ENCODE data around the gene CSNK1E.

The CSNK1E gene

DNA sequence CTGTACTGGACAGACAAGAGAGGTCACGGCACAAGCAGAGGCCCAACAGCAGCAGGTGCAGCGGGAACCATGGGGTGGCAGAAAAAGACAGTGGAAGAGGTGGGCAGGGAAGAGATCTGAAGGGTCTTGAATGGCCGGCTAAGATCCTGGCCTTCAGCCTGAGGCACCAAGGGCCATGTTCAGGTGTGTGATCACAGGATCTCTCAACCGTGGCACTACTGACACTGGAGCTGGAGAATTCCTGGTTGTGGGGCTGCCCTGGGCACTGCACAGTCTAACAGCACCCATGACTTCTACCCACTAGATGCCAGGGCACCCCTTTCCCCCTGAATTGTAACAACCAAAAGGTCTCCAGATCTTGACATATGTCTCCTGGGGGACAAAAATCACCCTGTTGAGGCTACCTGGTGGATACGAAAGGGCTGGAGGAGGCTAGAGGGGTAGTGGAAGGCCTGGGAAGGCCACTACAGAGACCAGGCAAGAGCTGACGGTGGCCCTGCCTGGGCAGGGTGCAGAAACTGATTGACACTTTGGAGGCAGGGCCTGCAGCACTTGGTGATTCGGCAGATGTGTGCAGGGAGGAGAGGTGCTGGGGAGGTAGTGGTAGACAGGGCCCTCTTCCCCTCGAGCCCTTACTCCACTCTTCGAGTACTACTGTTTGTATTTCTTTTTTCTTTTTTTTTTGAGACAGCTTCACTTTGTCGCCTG, 8.3 kb downstream of the CSNK1E start:
- in situ Hi-C loops (cut with HindIII; ENCODE audit: low sequenced_read_pairs) = no loop called here

DNA sequence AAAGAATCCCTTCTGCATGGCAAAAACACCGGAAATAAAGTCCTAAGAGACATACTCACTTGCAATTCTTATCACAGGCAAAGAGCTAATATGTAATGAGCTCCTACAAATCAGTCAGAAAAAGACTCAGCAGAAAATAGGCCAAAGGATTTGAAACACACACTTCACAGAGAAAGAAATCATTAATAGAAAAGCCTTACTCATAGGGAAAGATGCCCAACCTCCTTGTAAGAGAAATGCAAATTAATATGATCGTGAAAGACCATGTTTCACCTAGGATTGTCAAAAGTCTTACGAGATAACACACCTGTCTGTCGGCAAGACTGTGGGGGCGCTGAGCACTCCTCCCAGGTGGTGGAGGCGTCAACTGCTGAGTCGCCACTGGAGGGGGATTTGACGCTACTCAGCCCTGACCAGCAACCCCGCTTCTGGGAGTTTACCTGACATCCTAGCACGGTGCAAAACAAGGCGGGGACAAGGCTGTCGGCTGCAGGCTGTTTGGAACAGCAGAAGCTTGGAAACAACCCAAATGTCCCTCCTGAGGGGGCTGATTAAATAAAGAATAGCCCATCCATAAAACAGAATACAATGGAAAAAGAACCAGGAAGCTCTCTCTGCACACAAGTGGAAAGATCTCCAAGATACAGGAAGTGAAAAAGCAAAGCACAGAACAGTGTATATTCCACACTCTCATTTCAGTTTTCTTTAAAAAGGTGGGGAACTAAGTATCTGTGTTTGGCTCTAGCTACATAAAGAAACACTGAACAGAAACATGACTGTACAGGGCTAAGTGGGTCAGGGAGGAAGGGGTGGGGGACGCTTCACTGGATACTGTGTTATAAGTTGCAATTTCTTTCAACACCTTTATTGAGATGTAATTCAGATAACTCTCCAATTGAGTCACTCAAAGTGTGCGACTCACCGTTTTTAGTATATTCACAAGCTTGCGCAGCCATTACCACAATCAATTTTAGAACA, 11.5 kb downstream of the CSNK1E start:
- in situ Hi-C loops (cut with HindIII; ENCODE audit: low sequenced_read_pairs) = no loop called here

DNA sequence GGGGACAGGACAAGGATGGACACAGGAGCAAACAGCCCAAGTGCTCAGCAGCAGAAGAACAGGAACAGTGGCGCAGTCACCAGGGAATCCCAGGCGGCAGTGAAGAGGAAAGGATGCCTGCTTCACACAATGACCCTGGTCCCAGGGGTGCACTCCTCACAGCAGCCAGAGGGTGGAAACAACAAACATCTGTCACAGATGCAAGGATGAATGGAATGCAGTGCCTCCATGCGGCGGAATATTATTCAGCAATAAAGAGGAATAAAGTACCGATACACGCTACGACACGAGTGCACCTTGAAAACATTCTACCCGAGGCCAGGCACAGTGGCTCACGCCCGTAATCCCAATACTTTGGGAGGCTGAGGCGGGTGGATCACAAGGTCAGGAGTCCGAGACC, 12.7 kb downstream of the CSNK1E start:
- in situ Hi-C loops (cut with HindIII; ENCODE audit: low sequenced_read_pairs) = no loop called here

DNA sequence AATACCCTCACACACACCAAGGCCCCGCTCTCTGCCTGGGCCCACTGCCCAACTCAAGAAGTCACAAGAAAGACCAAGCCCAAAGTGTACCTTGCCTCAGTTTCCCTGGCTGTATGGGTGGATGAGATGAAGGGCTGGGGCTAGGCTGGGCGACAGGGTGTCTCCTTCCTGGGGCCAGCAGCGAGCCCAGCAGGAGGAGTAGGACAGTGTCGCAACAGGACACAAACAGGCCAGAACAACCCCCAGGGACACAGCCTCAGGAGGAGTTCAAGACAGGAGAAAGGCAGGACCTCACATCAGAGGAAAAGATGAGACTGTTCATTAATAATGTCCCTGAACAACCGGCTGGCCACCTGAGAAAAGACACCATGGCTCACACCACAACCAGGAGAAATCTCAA, 13.3 kb downstream of the CSNK1E start:
- in situ Hi-C loops (cut with HindIII; ENCODE audit: low sequenced_read_pairs) = no loop called here

DNA sequence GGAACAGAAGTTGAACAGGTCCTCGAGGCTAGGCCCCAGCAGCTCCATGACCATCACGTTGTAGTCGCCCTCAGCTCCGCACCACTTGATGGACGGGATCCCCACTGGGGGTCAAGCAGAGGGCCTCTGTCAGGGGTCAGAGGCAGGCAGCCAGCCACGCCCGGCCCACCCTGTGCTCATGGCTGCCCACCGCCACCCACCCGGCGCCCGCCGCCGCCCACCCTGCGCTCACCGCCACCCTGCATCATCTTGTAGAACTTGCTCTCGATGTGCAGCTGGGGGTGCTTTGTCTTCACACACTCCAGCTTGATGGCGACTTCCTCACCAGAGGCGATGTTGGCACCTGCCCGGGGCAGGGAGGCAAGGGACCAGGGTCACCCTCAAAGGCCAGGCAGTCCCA, 14.3 kb downstream of the CSNK1E start:
- in situ Hi-C loops (cut with HindIII; ENCODE audit: low sequenced_read_pairs) = no loop called here

DNA sequence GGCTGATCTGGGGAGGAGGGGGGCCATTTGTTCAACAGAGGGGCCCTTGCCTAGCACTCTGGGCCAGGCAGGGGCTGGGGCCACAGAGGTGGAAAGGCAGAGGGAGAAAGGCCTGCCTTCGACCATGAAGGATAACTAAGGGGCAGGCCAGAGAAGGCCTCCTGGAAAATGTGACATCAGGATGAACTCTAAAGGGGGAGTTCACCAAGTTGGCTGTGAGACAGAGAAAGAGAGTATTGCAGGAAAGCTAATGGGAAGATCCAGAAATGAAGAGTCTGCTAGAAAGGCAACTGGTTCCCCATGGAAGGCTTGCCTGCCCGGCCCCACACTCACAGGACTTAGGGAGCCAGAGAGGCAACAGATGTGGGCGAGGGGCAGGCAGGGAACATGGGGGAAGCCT, 16.3 kb downstream of the CSNK1E start:
- in situ Hi-C loops (cut with HindIII; ENCODE audit: low sequenced_read_pairs) = no loop called here

DNA sequence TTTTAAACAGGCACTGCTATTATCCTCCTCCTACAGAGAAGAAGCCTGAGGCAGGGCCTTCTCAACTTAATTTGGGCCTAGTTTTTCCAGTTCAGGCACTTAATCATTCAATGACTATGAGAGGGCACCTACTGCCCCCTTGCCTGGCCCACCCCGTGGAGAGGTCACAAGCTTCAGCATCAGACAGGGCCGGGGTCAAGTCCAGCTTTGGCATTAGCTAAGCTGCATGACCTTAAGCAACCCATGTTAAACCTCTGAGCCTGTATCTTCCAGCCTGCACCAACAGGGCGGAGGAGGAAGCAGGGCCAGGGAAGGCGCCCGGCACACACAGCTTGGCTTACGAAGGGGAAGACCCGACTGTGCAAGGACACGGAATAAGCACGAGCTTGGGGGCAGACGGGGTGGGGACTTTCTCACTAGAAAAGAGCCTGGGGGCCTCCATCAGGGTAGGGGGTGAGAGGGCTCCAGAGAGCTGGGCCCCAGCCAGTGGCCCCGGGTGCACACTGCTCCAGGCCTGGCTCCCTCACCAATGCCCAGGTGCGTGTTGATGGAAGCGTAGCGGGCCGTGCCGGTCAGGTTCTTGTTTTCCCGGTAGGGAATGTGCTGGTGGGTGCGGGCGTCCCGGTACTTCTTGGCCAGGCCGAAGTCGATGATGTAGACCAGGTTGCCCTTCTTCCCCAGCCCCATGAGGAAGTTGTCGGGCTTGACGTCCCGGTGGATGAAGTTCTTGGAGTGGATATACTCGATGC, 16.9 kb downstream of the CSNK1E start:
- in situ Hi-C loops (cut with HindIII; ENCODE audit: low sequenced_read_pairs) = no loop called here

DNA sequence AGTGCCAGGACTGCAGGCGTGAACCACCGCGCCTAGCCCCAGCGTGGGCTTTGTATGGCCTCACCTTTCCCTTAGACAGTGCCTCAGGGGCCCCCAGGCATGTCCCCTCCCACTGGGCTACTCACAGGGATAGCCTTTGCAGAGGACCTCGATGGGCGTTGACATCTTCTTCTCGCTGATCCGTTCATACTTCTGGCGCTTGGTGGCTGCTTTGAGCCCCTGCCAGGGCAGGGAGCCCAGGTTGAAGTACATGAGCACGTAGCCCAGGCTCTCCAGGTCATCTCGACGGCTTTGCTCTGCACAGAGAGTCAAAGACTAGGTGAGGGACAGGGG, 17.5 kb downstream of the CSNK1E start:
- in situ Hi-C loops (cut with HindIII; ENCODE audit: low sequenced_read_pairs) = no loop called here

DNA sequence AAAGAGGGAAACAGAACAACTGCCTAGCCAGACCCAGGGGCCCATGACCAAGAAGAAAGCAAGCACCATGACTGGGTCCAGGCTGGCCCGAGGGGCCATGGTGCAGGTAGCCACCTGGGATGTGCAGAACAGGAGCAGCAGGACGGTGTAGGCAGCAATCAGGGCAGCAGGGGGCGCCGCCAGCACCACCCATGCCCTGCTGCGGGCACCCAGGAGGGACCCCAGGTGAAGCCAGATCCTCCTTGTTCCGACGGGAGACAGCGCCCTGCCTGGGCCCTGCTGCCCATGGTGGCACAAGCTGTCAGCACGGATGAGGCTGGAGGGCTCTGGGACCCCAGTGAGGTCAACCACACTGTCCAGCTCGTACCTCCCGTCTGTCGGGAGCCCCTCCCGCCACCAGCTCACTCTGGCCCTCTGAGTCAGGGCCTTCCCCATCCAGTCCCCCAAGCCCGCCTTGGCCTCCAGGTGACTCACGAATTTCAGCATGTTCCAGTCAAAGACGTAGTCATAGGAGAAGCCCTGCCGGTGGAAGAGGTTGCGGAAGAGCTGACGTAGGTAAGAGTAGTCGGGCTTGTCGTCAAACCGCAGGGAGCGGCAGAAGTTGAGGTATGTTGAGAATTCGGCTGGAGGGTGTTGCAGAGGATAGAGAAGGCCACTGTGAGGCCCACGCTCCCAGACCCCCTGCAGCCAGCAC, 18.8 kb downstream of the CSNK1E start:
- in situ Hi-C loops (cut with HindIII; ENCODE audit: low sequenced_read_pairs) = no loop called here

DNA sequence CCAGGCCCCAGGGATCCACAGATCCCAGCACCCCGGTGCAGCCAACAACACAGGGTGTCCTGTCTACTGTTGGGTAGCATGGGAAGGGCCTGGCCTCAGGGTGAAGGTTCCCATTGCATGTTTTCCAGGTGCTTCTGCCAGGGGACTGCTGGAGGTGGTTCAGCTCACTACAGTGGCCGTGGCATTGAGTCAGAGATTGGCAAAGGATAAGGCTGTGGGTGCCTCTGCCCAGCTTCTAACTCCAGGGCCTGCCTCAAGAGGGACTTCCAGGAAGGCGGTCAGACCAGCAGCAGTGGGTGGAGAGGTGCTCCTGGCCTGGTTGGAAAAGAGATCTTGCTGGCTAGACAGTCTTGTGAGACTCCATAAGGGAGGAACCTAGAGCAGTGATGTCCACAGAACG, 20.9 kb downstream of the CSNK1E start:
- in situ Hi-C loops (cut with HindIII; ENCODE audit: low sequenced_read_pairs) = no loop called here

DNA sequence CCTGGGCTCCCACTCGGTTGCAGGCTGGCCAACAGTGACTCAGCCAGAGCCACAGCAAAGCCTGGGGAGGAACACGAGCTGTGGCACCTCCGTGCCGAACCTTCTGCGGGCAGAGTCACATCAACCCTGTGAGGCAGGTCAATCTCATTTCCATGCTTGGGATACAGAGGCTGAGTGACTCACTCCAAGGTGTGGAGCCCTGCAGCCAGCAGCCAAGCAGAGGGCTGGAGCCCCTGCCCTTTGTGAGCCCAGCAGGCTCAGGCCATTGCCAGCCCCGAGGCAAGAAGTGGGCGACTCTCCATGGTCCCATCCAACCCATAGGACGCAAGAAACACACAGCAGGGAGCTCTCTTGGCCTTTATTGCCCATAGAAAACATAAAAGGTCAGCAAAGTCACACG, 21.4 kb downstream of the CSNK1E start:
- in situ Hi-C loops (cut with HindIII; ENCODE audit: low sequenced_read_pairs) = no loop called here

DNA sequence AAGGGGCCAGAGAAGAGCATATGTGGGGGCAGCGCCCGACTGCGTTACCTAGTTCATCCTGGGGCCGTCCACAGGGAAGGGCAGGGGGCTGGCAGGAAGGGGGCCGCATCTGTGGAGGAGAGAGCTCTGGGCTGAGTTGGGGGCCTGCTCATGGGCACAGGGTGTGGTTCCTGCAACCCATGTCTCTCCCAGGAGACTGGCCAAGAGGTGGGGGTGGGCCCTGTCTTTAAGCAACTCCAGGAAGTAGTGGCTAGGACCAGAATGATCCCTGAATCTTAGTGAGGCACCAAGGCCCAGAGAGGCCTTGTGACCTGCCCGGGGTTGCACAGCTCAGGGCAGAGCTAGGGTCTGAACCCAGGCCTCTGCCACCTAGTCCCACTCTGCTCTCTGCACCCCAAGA, 21.9 kb downstream of the CSNK1E start:
- in situ Hi-C loops (cut with HindIII; ENCODE audit: low sequenced_read_pairs) = no loop called here

DNA sequence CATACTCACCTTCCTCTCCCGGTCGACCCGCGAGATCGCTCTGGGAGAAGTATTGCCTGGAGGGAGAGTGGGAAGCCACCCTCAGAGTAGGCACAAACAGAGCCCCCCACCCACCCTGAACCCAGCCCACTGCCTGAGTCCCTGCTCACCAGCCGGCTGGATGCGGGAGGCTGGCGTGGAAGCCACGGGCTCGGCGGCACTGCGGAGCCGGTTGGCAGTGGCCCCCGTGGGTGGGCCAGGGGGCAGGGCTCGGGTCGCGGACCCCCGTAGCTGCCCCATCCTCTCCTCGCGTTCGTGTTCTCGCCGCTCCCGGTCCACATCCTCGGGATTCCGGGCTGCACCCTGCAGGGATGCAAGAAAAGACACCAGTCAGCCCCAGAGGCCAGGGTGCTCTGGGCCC, 23.0 kb downstream of the CSNK1E start:
- in situ Hi-C loops (cut with HindIII; ENCODE audit: low sequenced_read_pairs) = no loop called here

DNA sequence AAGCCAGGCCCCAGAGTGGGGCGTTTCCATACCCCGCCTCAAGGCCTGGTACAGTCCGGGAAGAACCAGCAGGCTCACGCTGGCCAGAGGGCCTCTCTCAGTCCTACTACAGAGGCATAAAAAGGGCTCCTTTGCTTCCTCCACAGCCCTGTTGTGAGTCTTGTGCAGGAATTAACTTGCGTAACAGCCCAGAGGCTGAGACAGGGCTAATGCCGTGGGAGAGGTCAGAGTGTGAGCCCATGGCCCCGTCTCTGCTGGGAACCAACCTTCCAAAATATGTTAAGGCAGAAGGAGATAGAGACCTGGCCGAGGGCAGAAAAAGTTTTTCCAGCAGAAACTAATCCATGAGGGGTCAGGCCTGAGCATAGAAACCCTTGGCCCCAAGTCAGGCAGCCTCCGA, 24.5 kb downstream of the CSNK1E start:
- in situ Hi-C loops (cut with HindIII; ENCODE audit: low sequenced_read_pairs) = no loop called here

DNA sequence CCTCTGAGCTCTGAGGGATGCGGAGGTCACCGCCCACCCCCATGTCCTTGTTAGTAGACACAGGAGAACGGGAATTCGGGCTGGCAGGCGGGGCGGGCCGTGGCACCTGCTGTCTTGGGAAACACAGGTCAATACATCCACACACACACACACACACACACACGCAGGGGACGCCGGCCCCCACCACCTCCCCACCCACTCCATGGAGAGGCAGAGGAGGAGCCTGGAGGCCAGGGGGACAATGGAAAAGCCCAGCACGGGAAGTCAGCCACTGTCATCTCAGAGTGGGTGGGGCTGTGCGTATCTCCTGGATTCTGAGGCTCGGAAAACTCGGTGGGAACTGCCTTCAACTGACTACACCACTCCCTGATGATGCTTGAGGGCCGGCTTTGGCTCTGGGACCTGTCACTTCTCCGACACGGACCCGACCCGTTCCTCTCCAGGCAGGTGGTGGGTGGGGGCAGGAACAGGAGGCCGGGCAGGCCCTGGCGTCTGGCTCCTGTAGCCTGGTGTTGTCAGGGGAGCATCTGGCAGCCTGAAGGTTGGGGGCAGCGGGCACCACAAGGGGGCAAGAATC, 25.9 kb downstream of the CSNK1E start:
- in situ Hi-C loops (cut with HindIII; ENCODE audit: low sequenced_read_pairs) = no loop called here

DNA sequence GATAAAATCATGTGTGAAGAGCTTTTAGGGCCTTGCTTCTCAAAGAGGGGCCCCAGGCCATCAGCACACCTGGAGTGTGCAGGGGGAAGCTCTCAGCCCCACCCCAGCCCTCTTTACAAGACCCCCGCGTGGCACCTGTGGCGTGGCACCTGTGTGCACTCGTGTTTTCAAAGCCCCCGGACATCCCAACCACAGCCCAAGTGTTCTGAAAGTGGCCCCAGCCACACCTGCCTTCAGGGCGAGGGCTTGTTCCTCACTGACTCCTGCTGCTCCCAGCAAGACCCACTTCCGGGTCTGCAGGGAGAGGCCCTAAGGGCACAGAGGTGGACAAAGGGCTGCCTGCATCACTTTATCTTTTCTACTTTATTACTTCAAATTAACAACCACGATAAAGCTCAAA, 26.9 kb downstream of the CSNK1E start:
- in situ Hi-C loops (cut with HindIII; ENCODE audit: low sequenced_read_pairs) = no loop called here

DNA sequence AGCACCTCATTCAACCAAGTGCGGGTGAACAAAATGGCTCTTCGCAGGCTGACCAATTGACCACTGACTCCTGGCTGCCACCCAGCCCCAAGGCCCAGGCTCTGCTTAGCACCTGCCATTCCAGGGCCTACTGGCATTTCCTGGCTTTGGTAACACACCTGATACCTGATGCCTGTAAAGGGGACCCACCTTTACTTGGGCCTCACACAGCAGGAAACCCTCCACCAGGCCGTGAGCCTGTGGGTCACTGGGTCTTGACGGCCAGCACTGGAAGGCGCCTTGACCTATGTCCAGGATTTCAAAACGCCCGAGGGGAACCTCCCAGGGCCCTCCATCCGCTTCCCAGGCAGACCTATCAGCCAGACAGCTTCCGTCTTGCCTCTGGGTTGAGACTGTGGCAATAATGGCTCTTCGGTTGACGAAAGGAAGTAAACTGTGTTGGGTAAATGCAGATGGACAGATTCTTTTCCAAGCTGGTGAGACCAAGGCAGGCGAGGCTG, 27.6 kb downstream of the CSNK1E start:
- in situ Hi-C loops (cut with HindIII; ENCODE audit: low sequenced_read_pairs) = no loop called here

DNA sequence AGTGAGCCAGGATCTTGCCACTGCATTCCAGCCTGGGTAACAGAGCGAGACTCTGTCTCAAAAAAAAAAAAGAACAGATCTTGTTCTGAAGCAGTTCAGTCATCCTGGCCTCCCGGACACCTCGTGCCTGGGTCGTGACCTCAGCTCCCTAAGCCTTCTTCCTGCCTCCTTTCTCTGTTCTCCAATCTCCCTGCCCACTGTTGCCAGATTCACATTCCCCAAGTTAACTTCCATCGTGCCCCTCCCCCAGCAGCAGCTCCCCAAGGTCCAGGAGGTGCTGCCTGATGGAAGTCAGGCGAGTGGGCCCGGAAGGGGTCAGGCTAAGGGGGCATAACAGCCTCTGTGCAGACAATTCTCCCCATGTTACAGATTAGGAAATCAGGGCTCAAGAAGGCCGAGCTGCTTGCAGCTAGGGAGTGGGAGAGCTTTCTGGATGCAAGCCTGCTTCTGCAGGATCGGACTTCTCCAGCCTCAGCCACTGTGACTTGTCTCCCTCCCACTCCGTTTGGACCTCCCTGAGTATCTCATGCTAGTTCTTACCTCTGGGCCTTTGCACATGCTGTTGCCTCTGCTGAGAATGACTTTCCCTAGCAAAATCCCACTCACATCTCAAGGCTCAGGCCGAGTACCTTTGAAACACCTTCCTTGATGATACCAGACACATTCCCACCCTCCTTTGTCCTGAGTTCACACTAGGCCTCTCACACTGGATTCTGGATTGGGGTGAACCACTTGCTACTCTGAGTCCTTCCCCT, 30.1 kb downstream of the CSNK1E start:
- in situ Hi-C loops (cut with HindIII; ENCODE audit: low sequenced_read_pairs) = no loop called here

DNA sequence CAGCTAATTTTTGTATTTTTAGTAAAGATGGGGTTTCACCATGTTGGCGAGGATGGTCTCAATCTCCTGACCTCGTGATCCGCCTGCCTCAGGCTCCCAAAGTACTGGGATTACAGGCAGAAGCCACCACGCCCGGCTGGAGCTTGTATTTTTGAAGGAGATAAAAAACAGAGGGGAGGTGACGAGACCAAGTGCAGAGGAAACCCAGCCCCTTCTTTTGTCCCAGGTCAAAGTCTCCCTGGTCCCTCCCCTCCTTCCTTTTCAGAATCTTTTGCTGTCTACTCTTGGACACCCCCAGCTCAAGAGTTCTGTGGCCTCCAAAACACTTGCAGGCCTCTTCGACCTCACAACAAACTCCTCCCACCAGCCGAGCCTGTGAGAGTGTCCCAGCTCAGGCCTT, 32.2 kb downstream of the CSNK1E start:
- in situ Hi-C loops (cut with HindIII; ENCODE audit: low sequenced_read_pairs) = no loop called here

DNA sequence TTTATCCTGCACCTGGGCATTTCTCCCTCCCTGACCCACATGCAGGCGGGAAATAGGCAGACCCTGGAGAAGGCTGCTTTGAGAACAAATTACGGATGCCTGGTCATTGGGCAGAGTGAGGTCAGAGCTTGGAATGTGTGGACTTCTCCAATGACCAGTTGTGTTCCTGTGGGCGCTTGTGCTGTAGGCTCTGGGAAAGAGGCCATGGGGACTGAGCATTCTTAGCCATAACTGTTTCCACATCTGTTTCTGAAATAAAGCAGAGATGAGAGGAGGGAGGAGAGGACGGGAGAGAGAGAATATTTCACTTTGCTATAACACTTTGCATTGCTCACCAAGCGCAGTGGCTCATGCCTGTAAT, 33.2 kb downstream of the CSNK1E start:
- in situ Hi-C loops (cut with HindIII; ENCODE audit: low sequenced_read_pairs) = no loop called here

Measured in DLD1 (cell line).